Measurements from ENCODE around the gene ADARB2. TPM values are rescaled to one million over a fixed set of nuclear protein-coding genes. Genes with fewer than 3 reads are reported as not detected.
"Not testable (repeated sequence)": the region's sequence is repeated elsewhere in the genome, so short reads cannot be mapped to it uniquely, and the experiment has no call there.

Gene ADARB2
- total RNA-seq, 1 experiment from 2014 or later: 0.90 TPM

GRCh38 chr10:1449572-1450205 lies 287.6 kb downstream of the ADARB2 start:
- no peak for DNase-seq (ENCODE audit: low read depth, low spot score)
- in situ Hi-C loops (cut with HindIII; ENCODE audit: low pct_unique_long_range_greater_than_20kb, low sequenced_read_pairs): no loop called here

- in situ Hi-C loops (cut with HindIII; ENCODE audit: low pct_unique_long_range_greater_than_20kb, low sequenced_read_pairs): no loop called here
- DNase-seq (ENCODE audit: low read depth, low spot score): no peak
Measured at GRCh38 chr10:1449021-1449420, 288.3 kb downstream of the ADARB2 start.

- DNase-seq (ENCODE audit: low read depth, low spot score): no peak
- in situ Hi-C loops (cut with HindIII; ENCODE audit: low pct_unique_long_range_greater_than_20kb, low sequenced_read_pairs): no loop called here
Measured at GRCh38 chr10:1448252-1448930, 288.9 kb downstream of the ADARB2 start.

GRCh38 chr10:1444826-1445225 lies 292.5 kb downstream of the ADARB2 start:
- DNase-seq (ENCODE audit: low read depth, low spot score): no peak
- in situ Hi-C loops (cut with HindIII; ENCODE audit: low pct_unique_long_range_greater_than_20kb, low sequenced_read_pairs): no loop called here

GRCh38 chr10:1440897-1441296 lies 296.4 kb downstream of the ADARB2 start:
- no peak for DNase-seq (ENCODE audit: low read depth, low spot score)
- in situ Hi-C loops (cut with HindIII; ENCODE audit: low pct_unique_long_range_greater_than_20kb, low sequenced_read_pairs): no loop called here

GRCh38 chr10:1434912-1435692 lies 302.2 kb downstream of the ADARB2 start:
- DNase-seq (ENCODE audit: low read depth, low spot score): no peak
- in situ Hi-C loops (cut with HindIII; ENCODE audit: low pct_unique_long_range_greater_than_20kb, low sequenced_read_pairs): no loop called here

GRCh38 chr10:1434202-1434601 lies 303.1 kb downstream of the ADARB2 start:
- in situ Hi-C loops (cut with HindIII; ENCODE audit: low pct_unique_long_range_greater_than_20kb, low sequenced_read_pairs): no loop called here
- DNase-seq (ENCODE audit: low read depth, low spot score): no peak

GRCh38 chr10:1432161-1432560 lies 305.2 kb downstream of the ADARB2 start:
- in situ Hi-C loops (cut with HindIII; ENCODE audit: low pct_unique_long_range_greater_than_20kb, low sequenced_read_pairs): no loop called here
- no peak for DNase-seq (ENCODE audit: low read depth, low spot score)

GRCh38 chr10:1431229-1431628 lies 306.1 kb downstream of the ADARB2 start:
- in situ Hi-C loops (cut with HindIII; ENCODE audit: low pct_unique_long_range_greater_than_20kb, low sequenced_read_pairs): no loop called here
- DNase-seq (ENCODE audit: low read depth, low spot score): no peak

GRCh38 chr10:1427521-1428186 lies 309.7 kb downstream of the ADARB2 start:
- DNase-seq (ENCODE audit: low read depth, low spot score); in situ Hi-C loops (cut with HindIII; ENCODE audit: low pct_unique_long_range_greater_than_20kb, low sequenced_read_pairs): not testable (repeated sequence)

- DNase-seq (ENCODE audit: low read depth, low spot score): no peak
- in situ Hi-C loops (cut with HindIII; ENCODE audit: low pct_unique_long_range_greater_than_20kb, low sequenced_read_pairs): no loop called here
Measured at GRCh38 chr10:1426786-1427185, 310.5 kb downstream of the ADARB2 start.

GRCh38 chr10:1425879-1426278 lies 311.4 kb downstream of the ADARB2 start:
- in situ Hi-C loops (cut with HindIII; ENCODE audit: low pct_unique_long_range_greater_than_20kb, low sequenced_read_pairs): no loop called here
- no peak for DNase-seq (ENCODE audit: low read depth, low spot score)

GRCh38 chr10:1424648-1425047 lies 312.7 kb downstream of the ADARB2 start:
- no peak for DNase-seq (ENCODE audit: low read depth, low spot score)
- in situ Hi-C loops (cut with HindIII; ENCODE audit: low pct_unique_long_range_greater_than_20kb, low sequenced_read_pairs): no loop called here

- no peak for DNase-seq (ENCODE audit: low read depth, low spot score)
- in situ Hi-C loops (cut with HindIII; ENCODE audit: low pct_unique_long_range_greater_than_20kb, low sequenced_read_pairs): no loop called here
Measured at GRCh38 chr10:1423676-1424253, 313.6 kb downstream of the ADARB2 start.

GRCh38 chr10:1422275-1422674 lies 315.1 kb downstream of the ADARB2 start:
- in situ Hi-C loops (cut with HindIII; ENCODE audit: low pct_unique_long_range_greater_than_20kb, low sequenced_read_pairs): no loop called here
- no peak for DNase-seq (ENCODE audit: low read depth, low spot score)

- in situ Hi-C loops (cut with HindIII; ENCODE audit: low pct_unique_long_range_greater_than_20kb, low sequenced_read_pairs): no loop called here
- DNase-seq (ENCODE audit: low read depth, low spot score): peak; percentile 78
Measured at GRCh38 chr10:1420661-1421362, 316.5 kb downstream of the ADARB2 start.
